ENCODE measurements around the gene BDH1.

GRCh38 chr3:197578376-197578775 lies 22.6 kb upstream of the BDH1 start:
- TF ChIP-seq CTCF (IDR thresholded peaks at IDR 0.05; ENCODE audit: insufficient read depth, low read depth, low read length) (no peak), EZH2 (IDR thresholded peaks at IDR 0.05; ENCODE audit: insufficient read depth, low read length) (no peak)

Measured in astrocyte (in vitro differentiated cells and primary cell).